Fibroblast of mammary gland (primary cell): ENCODE results near the gene RBMS3.
"Not testable (repeated sequence)": the region's sequence is repeated elsewhere in the genome, so short reads cannot be mapped to it uniquely, and the experiment has no call there.

ENCODE experiments used
- DNase-seq: peaks from one replicate; pipeline ENCODE4 v3.0.0-alpha.2; 2010; ENCODE audit warnings: low read depth
- H3K4me3 ChIP-seq: 2 replicates; pipeline ENCODE4 v1.5.1; 2011; ENCODE audit warnings: low read depth, mild to moderate bottlenecking, low read length, moderate library complexity; ENCODE audit not compliant: control insufficient read depth
- CTCF ChIP-seq: conservative IDR thresholded peaks from 2 replicates; pipeline ENCODE4 v1.5.1; 2011; ENCODE audit warnings: low read depth, low read length, inconsistent platforms; ENCODE audit not compliant: control insufficient read depth, insufficient read depth

Gene RBMS3

GRCh38 chr3:29353807-29354206 lies 72.9 kb downstream of the RBMS3 start:
- TF ChIP-seq CTCF = no peak
- DNase-seq = no peak
- H3K4me3 ChIP-seq = no peak overlapping the region

- H3K4me3 ChIP-seq = no peak overlapping the region
- no peak for DNase-seq
- no peak for TF ChIP-seq CTCF
Measured at GRCh38 chr3:29354894-29355293, 74.0 kb downstream of the RBMS3 start.

- no peak for DNase-seq
- TF ChIP-seq CTCF = no peak
- no peak overlapping the region for H3K4me3 ChIP-seq
Measured at GRCh38 chr3:29356062-29356461, 75.2 kb downstream of the RBMS3 start.

GRCh38 chr3:29360289-29360688 lies 79.4 kb downstream of the RBMS3 start:
- H3K4me3 ChIP-seq, DNase-seq: not testable (repeated sequence)

GRCh38 chr3:29363110-29363509 lies 82.2 kb downstream of the RBMS3 start:
- no peak for TF ChIP-seq CTCF
- no peak for DNase-seq

GRCh38 chr3:29370021-29370420 lies 89.2 kb downstream of the RBMS3 start:
- no peak for TF ChIP-seq CTCF
- no peak overlapping the region for H3K4me3 ChIP-seq
- no peak for DNase-seq

More at GRCh38 chr3:29363110-29363509, 82.2 kb downstream of the RBMS3 start:
- no peak overlapping the region for H3K4me3 ChIP-seq

GRCh38 chr3:29370476-29371420 lies 89.9 kb downstream of the RBMS3 start:
- no peak overlapping the region for H3K4me3 ChIP-seq
- TF ChIP-seq CTCF = no peak
- no peak for DNase-seq
